HG03460 (cell line): ENCODE results near the gene NFIC.

Experiments used
- ATAC-seq: cut with Tn5 transposase; IDR thresholded peaks from one replicate; pipeline ENCODE4 v1.9.1; 2021; ENCODE audit not compliant: unreplicated experiment

The NFIC gene

DNA sequence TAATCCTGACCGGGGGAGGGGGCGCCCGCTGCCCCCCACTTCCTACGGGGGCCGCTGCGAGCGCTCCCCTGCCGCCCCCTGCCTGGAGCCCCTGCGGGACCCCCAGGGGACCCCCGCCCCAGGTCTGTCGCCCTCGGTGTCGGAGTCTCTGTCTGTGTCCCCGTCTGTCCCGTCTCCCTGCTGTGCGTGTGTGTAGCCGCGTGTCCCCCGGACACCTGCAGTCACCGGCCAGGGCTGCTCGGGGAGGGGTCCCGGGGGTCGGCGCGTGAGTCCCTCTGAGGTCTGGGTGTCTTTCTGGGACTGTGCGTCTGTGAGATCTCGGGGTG, 7.7 kb upstream of the NFIC start:
- no peak for ATAC-seq

DNA sequence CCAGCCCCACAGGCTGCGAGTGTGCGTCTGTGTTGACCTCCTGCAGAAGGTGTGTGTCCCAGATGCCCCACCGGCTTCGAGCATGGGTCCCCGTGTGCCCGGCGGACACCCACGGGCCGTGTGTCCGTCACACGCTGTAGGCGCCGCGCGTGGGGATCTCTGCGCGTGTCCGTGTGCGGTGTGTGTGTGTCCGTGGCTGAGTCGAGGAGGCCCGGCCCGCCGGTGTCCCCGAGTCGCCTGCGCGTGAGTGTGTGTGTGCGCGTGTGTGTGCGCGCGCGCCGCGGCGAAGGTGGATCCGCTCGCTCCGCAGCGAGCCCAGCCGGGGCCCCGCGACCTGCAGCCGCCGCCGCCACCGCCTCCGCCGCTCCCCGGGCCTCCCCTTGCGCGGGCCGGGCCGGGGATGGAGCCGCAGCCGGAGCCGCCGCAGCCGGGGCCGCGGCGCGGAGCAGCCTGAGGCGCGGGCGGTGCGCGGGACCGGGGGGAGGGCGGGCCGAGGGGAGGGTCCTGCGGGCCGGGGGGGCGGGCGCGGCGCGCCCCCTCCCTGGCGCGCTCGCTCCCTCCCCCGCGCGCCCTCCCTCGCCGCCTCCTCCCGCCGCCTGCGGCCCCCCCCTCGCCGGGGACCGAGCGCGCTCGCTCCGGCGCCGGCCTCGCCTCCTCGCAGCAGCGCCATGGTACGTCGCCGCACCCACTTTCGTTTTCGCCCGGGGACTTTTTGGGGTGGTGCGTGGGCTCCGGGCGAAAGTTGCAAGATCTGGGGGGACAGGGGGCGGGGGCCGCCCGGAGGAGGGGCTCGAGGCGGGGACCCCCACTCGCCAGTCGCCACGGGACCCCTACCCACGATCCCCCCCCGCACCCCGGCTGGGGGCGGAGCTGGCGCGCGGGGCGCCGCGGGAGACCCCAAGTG, 7.1 kb upstream of the NFIC start:
- ATAC-seq: no peak

DNA sequence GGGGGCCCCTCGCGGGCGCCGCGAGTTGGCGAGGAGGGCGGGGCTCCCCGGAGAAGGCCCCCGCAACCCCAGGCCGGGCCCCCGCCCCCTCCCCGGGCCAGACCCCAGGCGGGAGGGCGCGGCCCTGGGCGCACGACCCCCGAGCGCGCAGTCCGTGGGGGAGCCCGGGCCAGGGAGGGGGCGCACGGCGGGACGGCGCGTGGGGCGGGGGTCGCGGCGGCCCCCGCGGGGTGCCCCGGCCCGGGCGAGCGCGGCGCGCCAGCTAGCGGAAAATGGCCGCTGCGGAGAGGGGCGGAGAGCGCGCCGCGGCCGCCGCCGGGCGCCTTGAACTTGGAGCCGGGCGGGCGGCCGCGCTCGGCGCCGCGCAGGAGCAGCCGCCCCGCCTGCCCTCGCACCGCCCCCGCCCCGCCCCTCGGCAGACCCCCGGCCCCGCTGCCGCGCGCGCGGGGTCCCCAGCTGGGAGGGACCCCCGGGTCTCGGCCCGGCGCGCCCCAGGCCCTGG, 6.4 kb upstream of the NFIC start:
- no peak for ATAC-seq

GRCh38 chr19:3360421-3361383, 5.7 kb upstream of the NFIC start:
- no peak for ATAC-seq

DNA sequence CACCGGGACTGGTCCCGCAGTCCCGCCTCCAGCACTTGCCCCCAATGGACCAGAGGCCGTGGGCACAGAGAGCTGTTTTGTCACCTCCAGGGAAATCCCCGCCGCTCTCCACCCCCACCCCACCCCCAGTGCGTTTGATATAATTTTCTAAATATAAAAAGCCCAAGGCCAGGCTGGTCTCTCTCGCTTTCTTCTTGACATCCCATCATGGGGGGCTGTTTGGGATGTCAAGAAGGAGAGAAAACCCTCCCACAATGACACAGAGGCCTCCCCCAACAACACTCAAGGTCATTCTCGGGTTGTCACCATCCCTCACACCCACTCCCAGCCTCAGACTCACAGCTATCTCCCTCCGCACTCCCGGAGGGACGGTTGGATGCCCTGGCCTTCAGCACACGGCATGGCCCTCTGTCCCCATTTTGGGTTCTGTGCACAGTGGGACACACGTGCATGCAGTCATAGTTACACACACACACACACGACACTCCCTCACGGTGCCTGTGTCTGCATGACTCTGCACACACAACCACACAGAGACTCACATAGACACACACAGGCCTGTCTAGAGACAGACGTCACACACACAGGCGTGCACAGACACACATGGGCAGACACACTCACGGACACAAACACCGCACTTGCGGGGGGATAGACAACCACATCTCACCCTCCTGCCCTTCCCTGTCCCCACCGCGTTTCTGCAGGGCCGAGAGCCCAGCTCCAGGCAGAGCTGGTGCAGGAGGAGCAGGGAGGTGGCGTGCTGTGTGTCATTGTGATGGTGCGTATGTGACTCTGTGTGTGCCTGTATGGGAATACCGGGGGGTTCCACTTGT, 4.8 kb upstream of the NFIC start:
- ATAC-seq: no peak

GRCh38 chr19:3362217-3362906, 4.0 kb upstream of the NFIC start:
- ATAC-seq: no peak

DNA sequence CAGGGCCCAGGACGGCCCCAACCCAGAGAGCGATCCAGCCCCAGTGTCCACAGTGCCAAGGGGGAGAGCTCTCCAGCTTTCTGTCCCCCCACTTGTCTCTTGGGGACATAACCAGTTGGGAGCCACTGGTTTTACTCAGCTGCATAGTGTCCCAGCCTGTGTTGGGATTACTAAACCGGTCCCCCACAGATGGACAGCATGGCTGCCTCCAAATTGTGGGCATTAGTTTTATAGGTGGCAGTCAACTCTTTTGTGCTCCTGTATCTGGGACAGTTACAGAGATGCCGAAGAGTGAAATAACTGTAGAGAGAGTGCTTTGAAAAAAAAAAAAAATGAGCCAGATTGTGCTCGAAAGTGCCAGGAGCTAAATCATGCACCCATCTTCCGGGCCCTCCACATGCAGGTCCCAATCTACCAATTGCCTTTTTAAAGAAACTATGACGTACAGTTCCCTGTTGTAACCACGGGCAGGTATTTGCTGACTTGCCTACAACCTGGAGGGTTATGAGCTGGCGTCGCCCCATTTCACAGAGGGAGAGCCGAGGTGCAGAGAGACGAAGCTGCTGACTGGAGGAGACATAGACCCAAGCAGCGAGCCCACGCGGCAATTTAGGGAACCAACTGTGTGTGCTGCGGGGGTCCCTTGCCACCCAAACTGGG, 2.4 kb upstream of the NFIC start:
- no peak for ATAC-seq

- ATAC-seq: no peak
Measured at GRCh38 chr19:3364501-3364858, 1.9 kb upstream of the NFIC start.

- ATAC-seq: no peak
Measured at GRCh38 chr19:3365093-3365835, 1.1 kb upstream of the NFIC start.

GRCh38 chr19:3366753-3367627, 607 bp downstream of the NFIC start:
- no peak for ATAC-seq

DNA sequence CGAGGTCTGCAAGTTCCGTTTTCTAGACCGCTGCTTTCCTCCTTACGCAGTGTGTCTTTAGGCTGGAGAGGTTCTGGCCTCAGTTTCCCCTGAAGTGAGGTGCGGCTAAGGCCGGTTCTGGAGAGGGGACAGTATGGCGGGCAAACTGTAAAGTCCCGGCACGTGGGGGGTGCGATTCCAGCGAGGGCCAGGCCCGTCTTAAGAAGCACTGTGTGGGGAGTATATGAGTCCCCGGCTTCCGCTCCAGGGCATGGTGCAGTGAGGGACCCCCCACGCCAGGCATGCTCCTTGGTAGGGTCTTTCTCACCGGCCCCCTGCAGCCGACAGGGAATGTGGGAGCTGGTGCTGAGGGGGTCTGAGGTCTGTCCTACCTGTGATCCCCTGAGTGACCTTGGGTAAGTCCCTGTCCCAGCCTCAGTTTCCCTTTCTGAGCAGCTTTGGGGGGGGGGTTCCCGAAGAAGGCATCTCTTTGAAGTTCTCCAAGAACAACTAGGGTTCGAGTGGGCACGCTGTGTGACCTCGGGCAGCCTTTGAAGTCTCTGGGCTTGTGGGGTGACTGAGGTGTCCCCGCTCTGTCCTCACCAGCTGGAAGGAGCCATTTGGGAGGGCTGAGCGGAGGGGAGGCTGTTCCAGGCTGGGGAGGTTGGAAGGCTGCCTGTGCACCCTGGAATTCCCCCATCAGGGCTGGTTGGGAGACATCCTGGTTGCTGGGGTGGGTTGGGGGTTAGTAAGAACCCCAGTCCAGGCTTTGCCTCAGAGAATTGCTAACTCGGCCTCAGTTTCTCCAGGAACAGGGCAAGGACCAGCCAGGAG, 1.5 kb downstream of the NFIC start:
- ATAC-seq: no peak

DNA sequence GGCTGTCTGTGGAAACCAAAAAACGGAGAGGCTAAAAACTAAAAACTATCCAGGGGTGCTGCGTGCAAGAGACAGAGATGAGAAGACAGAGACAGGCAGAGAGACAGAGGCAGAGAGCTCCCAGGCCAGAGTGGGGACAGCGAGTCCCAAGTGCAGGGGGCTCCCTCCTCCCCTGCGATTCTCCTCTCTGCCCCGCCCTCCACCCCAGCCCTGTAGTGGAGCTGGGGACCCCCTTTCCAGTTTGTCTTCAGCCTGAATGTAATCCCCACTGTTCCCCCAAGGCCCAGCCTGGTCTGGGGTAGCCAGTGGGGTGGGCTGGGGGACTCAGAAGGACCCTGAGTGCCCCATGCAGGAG, 2.0 kb downstream of the NFIC start:
- ATAC-seq: no peak

DNA sequence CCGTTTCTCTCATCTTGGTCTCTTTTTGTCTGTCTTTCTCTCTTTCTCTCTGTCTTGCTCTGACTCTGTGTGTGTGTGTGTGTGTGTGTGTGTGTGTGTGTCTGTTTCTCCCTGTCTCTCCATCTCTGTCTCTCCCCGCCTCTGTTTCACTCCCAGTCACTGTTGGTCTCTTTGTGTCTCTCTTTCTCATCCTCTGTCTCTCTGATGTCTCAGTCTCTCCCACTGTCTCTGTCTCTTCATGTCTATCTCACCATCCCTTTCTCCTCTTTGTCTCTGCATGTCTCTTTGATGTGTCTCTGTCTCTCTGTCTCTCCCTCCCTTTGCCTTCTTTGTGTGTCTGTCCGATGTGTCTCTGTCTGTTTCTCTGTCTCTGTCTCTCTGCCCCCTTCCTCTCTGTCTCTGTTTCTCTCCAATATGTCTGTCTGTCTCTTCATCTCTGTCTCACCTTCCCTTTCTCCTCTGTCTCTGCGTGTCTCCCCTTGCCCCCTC, 2.5 kb downstream of the NFIC start:
- no peak for ATAC-seq

DNA sequence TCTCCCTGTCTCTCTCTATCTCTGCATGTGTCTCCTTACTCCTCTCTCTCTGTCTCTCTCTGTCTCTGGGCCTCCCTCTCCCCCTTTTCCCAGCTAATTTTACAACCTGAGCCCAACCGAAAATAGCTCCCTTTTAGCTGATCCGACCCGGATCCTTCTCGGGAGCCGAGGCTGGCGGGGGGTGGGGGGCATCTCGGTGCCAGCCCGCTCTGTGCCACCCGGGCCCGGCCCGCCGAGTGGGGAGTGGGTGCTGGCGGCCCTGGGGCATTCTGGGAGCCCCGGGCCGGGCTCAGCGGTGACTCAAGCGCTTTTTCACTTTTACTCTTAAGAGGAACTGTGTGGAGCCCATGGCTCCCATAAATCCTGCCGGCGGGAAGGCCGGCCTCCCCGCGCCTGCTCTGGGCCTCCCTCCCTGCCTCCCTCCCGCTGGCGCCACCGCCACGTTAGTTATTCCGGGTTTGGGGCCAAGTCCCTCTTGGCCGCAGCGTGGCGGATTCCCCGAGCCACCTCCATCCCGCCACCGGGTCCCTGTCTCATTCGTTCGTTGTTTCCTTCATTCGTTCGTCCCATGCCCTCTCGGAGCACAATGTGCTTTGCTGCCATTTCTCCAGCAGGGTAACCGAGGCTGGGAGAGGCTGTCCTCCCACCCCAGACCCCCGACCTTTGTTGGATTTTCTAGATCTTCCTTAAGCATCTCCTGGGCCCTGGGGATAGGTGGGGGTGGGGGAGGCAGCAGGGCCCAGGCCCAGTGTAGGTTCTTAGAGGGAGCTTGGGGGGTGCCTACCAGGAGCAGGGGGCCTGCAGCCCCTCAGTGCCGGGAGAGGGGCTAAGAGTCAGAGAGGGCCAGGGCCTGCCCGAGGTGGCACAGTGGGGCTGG, 3.2 kb downstream of the NFIC start:
- no peak for ATAC-seq

- no peak for ATAC-seq
Measured at GRCh38 chr19:3370214-3370720, 3.9 kb downstream of the NFIC start.
